DND-41 (cell line): Measurements from ENCODE around the gene HSPA12A.

Experiments used
- ATAC-seq: fragments of 200-7000 bp; cut with Tn5 transposase; 3 replicates; pipeline ENCODE4 v1.9.1; 2021; ENCODE audit warnings: low read depth; ENCODE audit not compliant: insufficient read depth
- DNase-seq: peaks from one replicate; pipeline ENCODE4 v3.0.0-alpha.2; 2020
- H2AFZ ChIP-seq: 2 replicates; pipeline ENCODE4 v1.6.0; 2012; ENCODE audit warnings: low read depth, low read length
- H3K27ac ChIP-seq: 2 replicates; pipeline ENCODE4 v1.5.1; 2012; ENCODE audit warnings: low read length, inconsistent platforms
- H3K27me3 ChIP-seq: fragments of 200-600 bp; sonication (generic); 2 replicates; pipeline ENCODE4 v1.6.0; 2012; ENCODE audit warnings: low read length, mild to moderate bottlenecking, inconsistent platforms; ENCODE audit not compliant: insufficient read depth, poor library complexity
- H3K36me3 ChIP-seq: 2 replicates; pipeline ENCODE4 v1.5.1; 2012; ENCODE audit warnings: low read length, inconsistent platforms; ENCODE audit not compliant: insufficient read depth
- H3K4me1 ChIP-seq: 2 replicates; pipeline ENCODE4 v1.5.1; 2012; ENCODE audit warnings: mild to moderate bottlenecking, low read length; ENCODE audit not compliant: insufficient read depth
- H3K4me2 ChIP-seq: 2 replicates; pipeline ENCODE4 v1.6.0; 2012; ENCODE audit warnings: mild to moderate bottlenecking, moderate library complexity, low read length, inconsistent platforms; ENCODE audit not compliant: insufficient read depth
- H3K4me3 ChIP-seq, 2 experiments: fragments of 200-600 bp in 1 of 2; shearing (Covaris generic) in 1 of 2; 2 replicates each; pipeline ENCODE4 v1.5.1; 2012 to 2016; ENCODE audit warnings: inconsistent platforms in 2 of 2, low read length in 2 of 2, mild to moderate bottlenecking in 2 of 2, low read depth in 1 of 2, moderate library complexity in 1 of 2
- H3K79me2 ChIP-seq: 2 replicates; pipeline ENCODE4 v1.6.0; 2012; ENCODE audit warnings: low read length, inconsistent platforms; ENCODE audit not compliant: insufficient read depth
- H3K9ac ChIP-seq: 2 replicates; pipeline ENCODE4 v1.6.0; 2012; ENCODE audit warnings: low read depth, mild to moderate bottlenecking, inconsistent platforms, low read length, moderate library complexity
- H3K9me3 ChIP-seq: 2 replicates; pipeline ENCODE4 v1.5.1; 2012; ENCODE audit warnings: low read length, moderate library complexity, mild to moderate bottlenecking, inconsistent platforms; ENCODE audit not compliant: insufficient read depth, severe bottlenecking
- H4K20me1 ChIP-seq: 2 replicates; pipeline ENCODE4 v1.6.0; 2012; ENCODE audit warnings: low read length; ENCODE audit not compliant: insufficient read depth
- EZH2 ChIP-seq: IDR thresholded peaks from 3 replicates; pipeline ENCODE4 v1.6.1; 2012; ENCODE audit warnings: borderline replicate concordance, low read depth, mild to moderate bottlenecking, moderate library complexity, low read length, inconsistent platforms; ENCODE audit not compliant: severe bottlenecking
- TF ChIP-seq, protein P1 (sequence below): IDR thresholded peaks from 2 replicates; pipeline ENCODE4 v1.5.1; 2012; ENCODE audit warnings: borderline replicate concordance, low read length, moderate library complexity, mild to moderate bottlenecking; ENCODE audit not compliant: poor library complexity, severe bottlenecking; ENCODE audit errors: extremely low read depth

Gene HSPA12A

DNA sequence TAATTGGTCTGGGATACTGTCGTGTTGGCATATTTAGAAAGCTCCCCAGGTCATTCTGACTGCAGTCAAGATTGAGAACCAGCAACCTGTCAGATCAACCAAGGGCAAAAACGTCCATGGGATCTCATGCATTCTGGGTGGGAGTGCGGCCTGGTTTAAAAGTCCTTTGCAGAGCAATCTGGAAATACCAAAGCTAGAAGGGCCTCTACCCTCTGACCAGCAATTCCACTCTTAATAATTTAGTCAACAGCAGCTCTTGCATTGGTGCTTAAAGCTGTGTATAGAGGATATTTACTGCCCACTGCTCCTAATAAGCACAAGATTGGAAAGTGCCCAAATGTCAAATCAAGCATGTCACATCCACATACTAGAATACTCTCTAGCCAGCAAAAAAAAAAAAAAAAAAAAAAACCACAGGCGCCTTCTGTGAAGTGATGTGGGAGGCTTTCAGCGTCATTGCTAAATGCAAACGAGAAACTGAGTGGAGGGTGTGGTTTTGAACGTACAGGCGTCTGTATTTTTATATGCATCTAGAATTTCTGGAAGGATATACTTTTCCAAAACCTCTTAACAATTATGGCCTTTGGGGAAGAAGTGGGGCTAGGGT is 44.8 kb upstream of the HSPA12A start:
- H3K4me1 ChIP-seq: peaks cover 6% of the 10 kb centered on the region
- no peaks in the 10 kb centered on the region for H3K9me3 ChIP-seq
- H3K4me2 ChIP-seq: no peak overlapping the region
- no peak overlapping the region for H3K27ac ChIP-seq
- no peaks in the 10 kb centered on the region for H3K36me3 ChIP-seq
- no peaks in the 10 kb centered on the region for H3K79me2 ChIP-seq
- H4K20me1 ChIP-seq: no peaks in the 10 kb centered on the region
- H3K27me3 ChIP-seq: peaks cover 5% of the 10 kb centered on the region
- no peak overlapping the region for H3K4me3 ChIP-seq
- H2AFZ ChIP-seq: no peak overlapping the region
- TF ChIP-seq, protein P1, sequence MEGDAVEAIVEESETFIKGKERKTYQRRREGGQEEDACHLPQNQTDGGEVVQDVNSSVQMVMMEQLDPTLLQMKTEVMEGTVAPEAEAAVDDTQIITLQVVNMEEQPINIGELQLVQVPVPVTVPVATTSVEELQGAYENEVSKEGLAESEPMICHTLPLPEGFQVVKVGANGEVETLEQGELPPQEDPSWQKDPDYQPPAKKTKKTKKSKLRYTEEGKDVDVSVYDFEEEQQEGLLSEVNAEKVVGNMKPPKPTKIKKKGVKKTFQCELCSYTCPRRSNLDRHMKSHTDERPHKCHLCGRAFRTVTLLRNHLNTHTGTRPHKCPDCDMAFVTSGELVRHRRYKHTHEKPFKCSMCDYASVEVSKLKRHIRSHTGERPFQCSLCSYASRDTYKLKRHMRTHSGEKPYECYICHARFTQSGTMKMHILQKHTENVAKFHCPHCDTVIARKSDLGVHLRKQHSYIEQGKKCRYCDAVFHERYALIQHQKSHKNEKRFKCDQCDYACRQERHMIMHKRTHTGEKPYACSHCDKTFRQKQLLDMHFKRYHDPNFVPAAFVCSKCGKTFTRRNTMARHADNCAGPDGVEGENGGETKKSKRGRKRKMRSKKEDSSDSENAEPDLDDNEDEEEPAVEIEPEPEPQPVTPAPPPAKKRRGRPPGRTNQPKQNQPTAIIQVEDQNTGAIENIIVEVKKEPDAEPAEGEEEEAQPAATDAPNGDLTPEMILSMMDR: no peak
- no peak for TF ChIP-seq EZH2
- no peak for DNase-seq
- ATAC-seq: no peak
- no peak overlapping the region for H3K9ac ChIP-seq

GRCh38 chr10:116785867-116786266 is 43.5 kb upstream of the HSPA12A start:
- H3K27ac ChIP-seq: no peak overlapping the region
- no peaks in the 10 kb centered on the region for H3K36me3 ChIP-seq
- H3K4me3 ChIP-seq: no peak overlapping the region
- H3K9ac ChIP-seq: no peak overlapping the region
- H3K79me2 ChIP-seq: no peaks in the 10 kb centered on the region
- no peak overlapping the region for H3K4me2 ChIP-seq
- H2AFZ ChIP-seq: no peak overlapping the region
- H4K20me1 ChIP-seq: no peaks in the 10 kb centered on the region
- H3K4me1 ChIP-seq: peaks cover 6% of the 10 kb centered on the region
- H3K9me3 ChIP-seq: no peaks in the 10 kb centered on the region
- TF ChIP-seq, protein P1: no peak
- no peak for TF ChIP-seq EZH2
- peaks cover 5% of the 10 kb centered on the region for H3K27me3 ChIP-seq
- ATAC-seq (no peak), DNase-seq (no peak)

DNA sequence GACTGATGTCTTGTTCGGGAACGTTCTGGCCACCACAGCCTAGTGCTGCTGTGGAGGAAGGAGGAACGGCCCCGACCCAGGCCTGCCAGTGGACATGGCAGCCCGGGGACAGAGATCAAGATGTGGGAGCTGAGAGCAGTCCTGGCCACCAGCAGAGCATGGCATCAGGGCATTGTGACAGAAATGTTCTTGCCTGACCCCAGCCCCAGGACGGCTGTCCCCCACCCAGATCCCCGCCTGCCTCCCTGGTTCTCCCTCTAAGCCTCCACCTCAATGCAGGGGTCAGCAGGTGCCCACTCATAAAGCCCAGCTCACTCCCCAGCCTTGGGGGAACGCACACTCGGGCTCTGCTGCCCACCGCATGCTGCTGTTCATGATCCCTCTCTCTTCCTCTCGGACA is 42.9 kb upstream of the HSPA12A start:
- ATAC-seq (no peak), DNase-seq (no peak)
- Histone ChIP-seq H3K9ac (no peak overlapping the region), H3K27ac (no peak overlapping the region), H3K27me3 (peaks cover 5% of the 10 kb centered on the region), H3K4me2 (no peak overlapping the region), H2AFZ (no peak overlapping the region), H3K79me2 (no peaks in the 10 kb centered on the region), H3K36me3 (no peaks in the 10 kb centered on the region), H3K9me3 (no peaks in the 10 kb centered on the region), H3K4me3 (no peak overlapping the region), H4K20me1 (no peaks in the 10 kb centered on the region), H3K4me1 (peaks cover 6% of the 10 kb centered on the region)
- TF ChIP-seq EZH2: no peak
- TF ChIP-seq, protein P1: no peak

- Histone ChIP-seq H3K36me3 (no peaks in the 10 kb centered on the region), H4K20me1 (no peaks in the 10 kb centered on the region), H3K27me3 (peaks cover 5% of the 10 kb centered on the region), H3K4me1 (peaks cover 6% of the 10 kb centered on the region), H3K9me3 (no peaks in the 10 kb centered on the region), H3K27ac (no peak overlapping the region), H3K4me2 (no peak overlapping the region), H2AFZ (no peak overlapping the region), H3K4me3 (no peak overlapping the region), H3K9ac (no peak overlapping the region), H3K79me2 (no peaks in the 10 kb centered on the region)
- no peak for ATAC-seq
- TF ChIP-seq, protein P1: no peak
- no peak for TF ChIP-seq EZH2
- DNase-seq: no peak
These were observed 42.3 kb upstream of the HSPA12A start for GRCh38 chr10:116784651-116785050.
